Activated CD4-positive, alpha-beta T cell treated with anti-CD3 and anti-CD28 coated beads for 36 hours (primary cell): ENCODE measurements around the gene EDN2. TPM values are rescaled to one million over a fixed set of nuclear protein-coding genes. Genes with fewer than 3 reads are reported as not detected.

ENCODE experiments used
- ATAC-seq: fragments of 200-7000 bp; cut with Tn5 transposase; one replicate; pipeline ENCODE4 v1.10.0; 2021; ENCODE audit warnings: mild to moderate bottlenecking, moderate library complexity
- CTCF ChIA-PET: fragments of 350-600 bp; sonication (Branson Sonifier 250); formaldehyde crosslinking; loops from one replicate; lab custom pipeline; 2021; ENCODE audit warnings: antibody characterized with exemption; lab: Charles Lee
- POLR2A ChIA-PET: fragments of 350-600 bp; sonication (Branson Sonifier 250); formaldehyde crosslinking; loops from one replicate; lab custom pipeline; 2021; ENCODE audit warnings: antibody characterized with exemption, inconsistent platforms; lab: Charles Lee
- DNase-seq: peaks from one replicate; pipeline ENCODE4 v3.0.0-alpha.2; 2020
- H3K27ac Mint-ChIP-seq: one replicate; pipeline ENCODE4 v1.8.0; 2021; ENCODE audit warnings: mixed read lengths
- H3K27me3 Mint-ChIP-seq: one replicate; pipeline ENCODE4 v1.8.0; 2021; ENCODE audit warnings: mixed read lengths
- H3K36me3 Mint-ChIP-seq: one replicate; pipeline ENCODE4 v1.8.0; 2021; ENCODE audit warnings: low read depth, mixed read lengths
- H3K4me1 Mint-ChIP-seq: one replicate; pipeline ENCODE4 v1.8.0; 2021; ENCODE audit warnings: mixed read lengths
- H3K4me3 Mint-ChIP-seq: one replicate; pipeline ENCODE4 v1.8.0; 2021; ENCODE audit warnings: mild to moderate bottlenecking, moderate library complexity, mixed read lengths
- H3K9me3 Mint-ChIP-seq: one replicate; pipeline ENCODE4 v1.8.0; 2021; ENCODE audit warnings: low read depth, mixed read lengths
- intact Hi-C, 2 experiments: fragments of 100-400 bp; cut with DNase I in 1 of 2; cut with micrococcal nuclease in 1 of 2; formaldehyde crosslinking; loops; one replicate each; pipeline versions ENCODE4 v1.14.2 to v1.15.1; 2022 to 2024; cut with DNase I, micrococcal nuclease
- total RNA-seq, 2 experiments: library from RNA; stranded (reverse); gene quantifications; one replicate each; pipeline ENCODE4 v1.2.3, GENCODE V29; 2021

EDN2 gene
- total RNA-seq, 2 experiments from 2014 or later: not detected

DNA sequence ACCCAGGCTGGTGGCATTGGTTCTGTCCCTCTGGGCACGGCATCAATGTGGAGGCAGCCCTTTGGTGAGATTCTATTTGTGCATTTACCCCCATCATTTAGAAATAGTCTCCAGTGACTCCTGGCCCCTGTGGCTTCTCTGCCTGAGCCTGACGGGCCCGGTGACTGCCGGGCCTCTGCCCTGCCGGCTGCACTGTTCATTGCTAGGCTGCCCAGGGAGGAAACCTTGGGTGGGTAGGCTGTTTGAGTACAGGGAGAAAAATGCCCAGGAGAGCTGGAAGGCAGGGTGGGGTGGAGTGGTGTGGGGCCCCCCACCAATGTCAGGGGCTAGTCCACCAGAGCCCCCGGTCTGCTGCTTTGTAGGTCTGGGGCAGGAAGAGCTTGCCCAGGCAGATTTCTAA lies 23.4 kb upstream of the EDN2 start:
- POLR2A ChIA-PET: no interaction called here
- Mint-ChIP-seq H3K27me3 (no peaks in the 10 kb centered on the region), H3K27ac (no peak overlapping the region), H3K36me3 (peaks cover 17% of the 10 kb centered on the region), H3K9me3 (no peaks in the 10 kb centered on the region), H3K4me1 (peaks cover 10% of the 10 kb centered on the region), H3K4me3 (no peak overlapping the region)
- CTCF ChIA-PET: no interaction called here
- intact Hi-C loops: no loop called here
- ATAC-seq: no peak
- DNase-seq: no peak

DNA sequence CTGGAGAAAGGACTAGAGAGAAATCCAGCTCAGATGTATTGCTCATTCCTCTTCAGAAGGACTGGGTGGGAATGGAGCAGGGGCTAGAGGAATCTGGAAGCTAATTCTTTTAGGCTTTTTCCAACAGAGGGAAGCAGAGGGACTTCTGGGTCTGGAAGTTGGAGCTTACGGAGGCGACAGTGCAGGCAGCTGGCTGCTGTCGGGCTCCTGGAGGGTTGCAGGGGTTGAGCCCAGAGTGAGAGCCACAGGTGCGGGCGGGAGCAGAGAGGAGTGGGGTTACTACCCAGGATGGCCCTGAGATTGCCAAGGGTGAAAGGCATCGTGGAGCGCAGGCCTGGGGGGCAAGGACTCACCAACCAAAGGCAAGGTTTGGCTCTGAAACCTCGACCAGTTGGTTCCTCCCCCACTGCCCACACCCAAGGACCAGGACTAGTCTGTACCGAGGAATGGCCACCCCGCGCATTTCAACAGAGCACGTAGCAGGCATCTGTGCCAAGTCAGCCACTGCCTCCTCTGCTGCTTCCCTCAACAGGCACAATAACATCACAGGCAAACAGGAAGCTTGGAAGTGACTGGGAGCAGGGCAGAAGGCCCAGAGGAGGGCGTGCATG lies 22.7 kb upstream of the EDN2 start:
- intact Hi-C loops: no loop called here
- no peak overlapping the region for H3K4me3 Mint-ChIP-seq
- H3K27me3 Mint-ChIP-seq: no peaks in the 10 kb centered on the region
- H3K36me3 Mint-ChIP-seq: peaks cover 16% of the 10 kb centered on the region
- no peaks in the 10 kb centered on the region for H3K9me3 Mint-ChIP-seq
- no peak for DNase-seq
- ATAC-seq: no peak
- CTCF ChIA-PET: interaction anchor here (0.6 to 3.3 kb wide), 2 partner anchors 8 to 413 kb away, joined by 3 to 12 read pairs; no protein-coding TSS in a partner anchor
- H3K27ac Mint-ChIP-seq: no peak overlapping the region
- H3K4me1 Mint-ChIP-seq: peaks cover 10% of the 10 kb centered on the region
- POLR2A ChIA-PET: no interaction called here

DNA sequence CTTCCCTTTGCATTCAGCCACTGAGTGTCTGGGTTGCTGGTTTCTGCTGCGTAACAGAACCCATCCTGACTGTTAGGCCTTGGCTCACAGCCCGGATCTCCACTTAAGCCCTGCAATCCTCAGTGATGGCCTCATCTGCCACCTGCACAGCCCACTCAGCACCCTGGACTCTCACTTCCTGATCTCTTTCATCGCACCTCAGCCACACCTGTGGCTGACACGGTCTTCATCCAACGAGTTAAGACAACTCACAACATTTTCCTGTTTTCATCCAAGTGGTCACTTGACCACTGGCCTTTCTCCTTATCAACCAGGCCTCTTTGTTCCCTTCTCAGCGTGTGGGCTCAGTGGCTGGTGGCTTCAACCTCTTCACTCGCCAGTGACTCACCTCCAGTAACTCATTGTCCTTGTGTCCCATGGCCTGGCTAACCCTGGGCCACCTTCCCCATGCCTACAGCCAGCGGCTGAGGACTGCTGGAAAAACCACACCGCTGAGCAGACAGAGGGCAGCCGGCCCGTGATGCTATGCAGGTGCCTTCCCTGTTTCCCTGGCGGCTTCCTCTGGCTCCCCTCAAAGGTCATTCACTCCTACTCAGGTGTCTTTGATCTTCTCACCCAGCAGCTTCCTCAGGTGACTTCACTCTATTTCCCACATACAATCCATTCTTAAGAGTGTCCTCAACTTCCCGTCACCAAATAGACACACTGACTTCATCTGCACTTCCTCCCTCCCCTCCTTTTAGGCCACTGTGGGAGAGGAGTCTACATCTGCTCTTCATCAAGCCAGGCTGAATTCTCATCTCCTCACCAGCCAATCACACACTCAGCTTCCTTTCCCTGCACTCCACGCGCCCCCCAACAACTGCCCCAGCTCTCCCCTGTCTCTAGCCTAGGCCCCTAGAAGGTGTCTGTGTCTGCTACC lies 19.9 kb upstream of the EDN2 start:
- intact Hi-C loops: no loop called here
- Mint-ChIP-seq H3K9me3 (no peaks in the 10 kb centered on the region), H3K36me3 (no peaks in the 10 kb centered on the region), H3K4me3 (no peak overlapping the region), H3K27me3 (no peaks in the 10 kb centered on the region), H3K27ac (peak overlapping the region; percentile 40), H3K4me1 (peaks cover 10% of the 10 kb centered on the region)
- ChIA-PET CTCF (interaction anchor here (1.9 to 3.3 kb wide), 2 partner anchors 11 kb away, joined by 5 to 12 read pairs; no protein-coding TSS in a partner anchor), POLR2A (no interaction called here)
- peak; percentile 45 for ATAC-seq
- no peak for DNase-seq

DNA sequence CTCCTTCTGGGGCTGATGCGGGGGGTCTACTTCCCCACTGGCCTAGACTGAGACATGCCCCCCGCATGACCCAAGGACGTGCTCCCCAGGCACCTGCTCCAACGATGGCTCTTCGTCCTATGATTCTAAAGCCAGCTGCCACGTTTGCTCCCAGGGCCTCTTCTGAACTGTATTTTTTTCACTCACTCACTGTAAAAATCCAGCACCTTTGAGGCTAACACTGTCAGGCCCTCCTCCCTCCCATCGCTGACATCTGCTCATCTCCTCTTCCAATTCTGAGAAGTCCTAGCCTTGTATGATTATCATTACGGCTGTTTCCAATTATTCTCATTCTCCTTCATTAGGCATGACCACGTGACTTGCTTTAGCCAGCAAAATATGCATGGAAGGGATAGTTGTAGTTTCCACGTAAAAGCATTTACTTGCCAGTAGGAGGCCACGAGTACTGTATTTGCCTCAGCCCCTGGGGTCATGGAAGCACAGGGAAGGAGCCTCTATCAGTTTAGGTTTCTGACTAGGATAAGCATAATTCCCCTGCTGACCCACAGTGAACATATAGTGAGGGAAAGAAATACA lies 19.1 kb upstream of the EDN2 start:
- H3K27me3 Mint-ChIP-seq: no peaks in the 10 kb centered on the region
- H3K27ac Mint-ChIP-seq: no peak overlapping the region
- peaks cover 10% of the 10 kb centered on the region for H3K4me1 Mint-ChIP-seq
- CTCF ChIA-PET: interaction anchor here (2.4 kb wide), 1 partner anchor 12 kb away, joined by 6 read pairs; no protein-coding TSS in a partner anchor
- intact Hi-C loops: no loop called here
- no peak overlapping the region for H3K4me3 Mint-ChIP-seq
- H3K36me3 Mint-ChIP-seq: no peaks in the 10 kb centered on the region
- no peaks in the 10 kb centered on the region for H3K9me3 Mint-ChIP-seq
- DNase-seq (no peak), ATAC-seq (no peak)
- POLR2A ChIA-PET: no interaction called here

DNA sequence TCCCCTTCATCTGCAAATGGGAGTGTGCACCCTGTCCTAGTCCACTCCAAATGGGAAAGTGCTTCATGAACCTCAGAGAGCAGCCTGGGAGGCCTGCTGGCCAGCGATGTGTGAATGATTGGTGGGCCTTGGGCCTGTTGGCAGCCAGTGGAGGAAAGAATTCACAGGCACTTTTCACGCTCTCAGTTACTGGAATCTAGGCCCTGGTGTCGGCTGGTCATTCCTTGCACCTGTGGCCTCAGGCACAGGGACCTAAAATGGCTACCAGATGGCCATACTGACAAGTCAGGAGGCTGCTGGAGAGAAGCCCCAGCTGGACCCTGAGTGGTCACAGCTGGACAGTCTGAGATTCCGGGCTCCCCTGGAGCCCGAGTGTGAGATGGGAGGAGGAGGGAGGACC lies 18.4 kb upstream of the EDN2 start:
- Mint-ChIP-seq H3K36me3 (no peaks in the 10 kb centered on the region), H3K9me3 (no peaks in the 10 kb centered on the region), H3K4me3 (no peak overlapping the region), H3K27ac (no peak overlapping the region), H3K4me1 (peaks cover 10% of the 10 kb centered on the region), H3K27me3 (no peaks in the 10 kb centered on the region)
- ATAC-seq (no peak), DNase-seq (no peak)
- POLR2A ChIA-PET: no interaction called here
- intact Hi-C loops: no loop called here
- CTCF ChIA-PET: interaction anchor here (2.4 kb wide), 1 partner anchor 13 kb away, joined by 6 read pairs; no protein-coding TSS in a partner anchor

DNA sequence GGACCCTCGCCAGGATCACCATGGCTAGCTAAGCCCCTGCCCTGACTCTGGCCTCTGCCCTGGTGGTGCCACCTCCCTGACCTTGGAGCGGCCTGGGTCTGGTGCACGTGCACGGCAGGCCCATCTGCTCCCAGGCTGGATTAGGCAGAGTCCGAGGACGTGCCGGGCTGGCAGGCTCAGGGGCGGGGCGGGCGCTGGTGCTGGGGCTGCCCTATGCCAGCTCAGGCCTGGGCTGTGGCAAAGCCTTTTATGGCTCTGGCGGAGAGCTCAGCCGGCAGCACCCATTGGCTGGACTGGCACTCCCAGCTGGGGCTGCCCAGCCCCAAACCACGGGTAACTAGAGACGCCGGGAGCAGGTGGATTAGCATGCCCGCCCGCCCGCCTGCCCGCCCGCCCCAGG lies 17.1 kb upstream of the EDN2 start:
- H3K36me3 Mint-ChIP-seq: no peaks in the 10 kb centered on the region
- no peak overlapping the region for H3K4me3 Mint-ChIP-seq
- DNase-seq: no peak
- ChIA-PET POLR2A (no interaction called here), CTCF (interaction anchor here (2.4 kb wide), 1 partner anchor 14 kb away, joined by 6 read pairs; no protein-coding TSS in a partner anchor)
- intact Hi-C loops: no loop called here
- H3K9me3 Mint-ChIP-seq: no peaks in the 10 kb centered on the region
- H3K27ac Mint-ChIP-seq: no peak overlapping the region
- peaks cover 6% of the 10 kb centered on the region for H3K27me3 Mint-ChIP-seq
- peaks cover 13% of the 10 kb centered on the region for H3K4me1 Mint-ChIP-seq
- ATAC-seq: no peak

DNA sequence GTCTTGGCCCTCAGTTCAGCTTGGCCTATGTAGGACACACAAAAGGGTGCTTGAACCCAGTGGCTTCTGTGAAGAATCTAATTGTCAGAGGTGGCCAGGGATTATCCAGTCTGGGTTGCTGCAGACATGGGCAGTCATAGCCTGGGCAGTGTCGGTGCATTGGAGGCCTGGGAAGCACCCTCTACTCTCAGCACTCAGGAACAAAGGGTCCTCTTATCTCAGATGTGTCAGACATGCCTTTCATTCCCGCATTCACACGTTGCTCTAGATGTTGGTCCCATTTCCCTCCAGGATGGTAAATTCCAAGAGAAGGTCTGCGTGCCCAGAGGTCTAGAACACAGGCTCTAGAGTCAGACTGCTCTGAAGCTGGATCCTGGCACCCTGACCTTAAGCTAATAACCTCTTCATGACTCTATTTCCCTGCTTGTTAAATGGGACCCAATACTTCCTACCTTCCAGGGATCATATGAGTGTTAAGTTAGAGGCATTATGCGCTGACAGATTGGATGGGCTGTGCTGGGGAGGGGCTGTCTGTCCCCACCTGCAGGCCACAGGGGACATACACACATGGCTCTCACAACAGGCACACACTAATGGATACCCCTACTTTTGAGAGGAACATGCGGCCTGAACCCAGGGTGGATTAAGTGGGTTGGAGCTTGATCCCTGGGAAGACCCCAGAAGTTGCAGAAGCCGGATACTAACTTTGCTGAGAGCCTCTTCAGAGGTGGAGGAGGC lies 16.5 kb upstream of the EDN2 start:
- no peaks in the 10 kb centered on the region for H3K36me3 Mint-ChIP-seq
- peaks cover 6% of the 10 kb centered on the region for H3K27me3 Mint-ChIP-seq
- no peak overlapping the region for H3K27ac Mint-ChIP-seq
- POLR2A ChIA-PET: no interaction called here
- H3K4me3 Mint-ChIP-seq: no peak overlapping the region
- ATAC-seq (no peak), DNase-seq (no peak)
- no peaks in the 10 kb centered on the region for H3K9me3 Mint-ChIP-seq
- intact Hi-C loops: no loop called here
- peaks cover 13% of the 10 kb centered on the region for H3K4me1 Mint-ChIP-seq
- CTCF ChIA-PET: interaction anchor here (2.4 kb wide), 1 partner anchor 15 kb away, joined by 6 read pairs; no protein-coding TSS in a partner anchor

DNA sequence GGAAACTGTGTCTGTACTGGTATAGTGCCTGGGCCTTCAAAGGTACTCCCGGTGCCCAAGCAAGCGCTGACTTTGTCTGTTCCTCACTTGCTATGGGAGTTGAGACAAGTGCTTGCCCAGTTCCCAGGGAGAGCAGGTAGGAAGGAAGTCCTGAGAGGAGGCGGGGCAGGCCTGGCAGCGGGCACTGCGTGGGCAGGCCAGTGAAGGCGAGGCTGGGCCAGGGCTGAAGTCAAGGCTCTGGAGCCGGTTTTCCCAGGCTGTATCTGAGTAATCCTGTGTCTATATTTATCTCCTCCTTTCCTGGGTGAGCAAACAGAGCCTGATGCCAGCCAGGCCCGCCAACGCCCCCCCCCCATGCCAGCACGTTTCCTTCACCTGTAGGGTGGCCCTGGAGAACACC lies 15.9 kb upstream of the EDN2 start:
- ChIA-PET POLR2A (no interaction called here), CTCF (no interaction called here)
- DNase-seq: no peak
- no peaks in the 10 kb centered on the region for H3K36me3 Mint-ChIP-seq
- intact Hi-C loops: no loop called here
- no peak overlapping the region for H3K4me3 Mint-ChIP-seq
- no peak overlapping the region for H3K27ac Mint-ChIP-seq
- no peaks in the 10 kb centered on the region for H3K9me3 Mint-ChIP-seq
- no peak for ATAC-seq
- H3K4me1 Mint-ChIP-seq: peaks cover 18% of the 10 kb centered on the region
- peaks cover 11% of the 10 kb centered on the region for H3K27me3 Mint-ChIP-seq

DNA sequence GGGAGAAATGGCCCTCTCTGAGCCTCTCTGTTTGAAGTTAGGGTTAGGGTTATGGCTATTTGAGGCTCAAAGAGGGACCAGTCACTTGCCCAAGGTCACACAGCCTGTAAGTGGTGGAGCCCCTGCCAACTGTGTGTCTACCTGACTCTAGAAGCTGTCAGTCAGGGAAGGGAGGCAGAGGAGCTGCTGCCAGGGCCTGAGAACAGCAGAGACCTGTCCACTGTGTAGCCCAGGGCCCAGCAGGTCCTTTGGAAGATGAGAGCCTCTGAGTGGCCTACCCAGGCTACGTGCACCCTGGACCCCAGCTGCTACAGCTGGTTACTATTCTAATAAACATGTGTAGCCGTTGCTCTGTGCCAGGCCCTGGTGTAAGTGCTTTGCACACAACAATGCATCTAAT lies 15.1 kb upstream of the EDN2 start:
- Mint-ChIP-seq H3K4me3 (no peak overlapping the region), H3K27me3 (peaks cover 16% of the 10 kb centered on the region), H3K36me3 (no peaks in the 10 kb centered on the region), H3K4me1 (peaks cover 14% of the 10 kb centered on the region), H3K9me3 (no peaks in the 10 kb centered on the region), H3K27ac (no peak overlapping the region)
- DNase-seq (no peak), ATAC-seq (no peak)
- ChIA-PET POLR2A (no interaction called here), CTCF (no interaction called here)
- intact Hi-C loops: no loop called here

DNA sequence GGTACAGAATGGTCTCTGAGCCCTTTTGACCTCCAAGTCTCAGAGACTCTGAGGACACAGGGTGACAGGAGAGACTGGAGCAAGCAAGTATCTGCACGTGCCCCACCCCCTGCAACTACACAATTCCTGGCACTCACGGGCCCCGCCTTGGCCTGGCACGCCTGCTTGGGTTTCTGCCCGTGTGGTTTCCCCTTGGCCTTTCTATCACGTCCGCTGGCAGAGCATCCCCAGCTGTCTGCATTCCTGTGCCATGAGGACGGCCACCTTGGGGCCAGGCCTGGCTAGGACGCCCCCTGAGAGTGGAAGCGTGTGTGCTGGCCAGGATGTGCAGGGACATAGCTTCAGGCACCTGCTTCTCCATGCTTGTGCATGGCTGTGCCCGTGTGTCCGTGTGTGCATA lies 14.3 kb upstream of the EDN2 start:
- no peak for DNase-seq
- intact Hi-C loops: no loop called here
- ChIA-PET CTCF (no interaction called here), POLR2A (no interaction called here)
- Mint-ChIP-seq H3K36me3 (no peaks in the 10 kb centered on the region), H3K27ac (no peak overlapping the region), H3K4me1 (peaks cover 8% of the 10 kb centered on the region), H3K9me3 (no peaks in the 10 kb centered on the region), H3K4me3 (no peak overlapping the region), H3K27me3 (peaks cover 18% of the 10 kb centered on the region)
- ATAC-seq: no peak

DNA sequence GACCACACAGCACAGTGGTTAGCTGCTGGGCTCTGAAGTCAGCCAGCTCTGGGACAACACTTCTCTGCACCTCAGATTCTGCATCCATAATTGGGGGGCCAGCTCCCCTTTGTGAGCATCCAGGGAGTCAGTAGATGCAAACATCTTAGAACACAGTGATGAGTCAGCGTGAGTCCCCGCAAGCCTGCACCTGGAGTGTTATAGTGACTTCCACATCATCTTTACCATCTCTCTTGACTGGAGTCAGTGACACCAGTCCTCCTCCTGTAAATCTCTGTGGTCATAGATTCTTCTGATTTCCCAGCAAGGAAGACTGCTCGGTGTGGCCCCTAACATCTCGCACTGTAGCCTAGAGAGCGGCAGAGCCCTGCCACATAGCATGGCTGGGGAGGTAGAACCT lies 13.9 kb upstream of the EDN2 start:
- intact Hi-C loops: no loop called here
- no peak for ATAC-seq
- Mint-ChIP-seq H3K4me1 (peaks cover 8% of the 10 kb centered on the region), H3K27ac (no peak overlapping the region), H3K27me3 (peaks cover 18% of the 10 kb centered on the region), H3K4me3 (no peak overlapping the region), H3K36me3 (no peaks in the 10 kb centered on the region), H3K9me3 (no peaks in the 10 kb centered on the region)
- ChIA-PET POLR2A (no interaction called here), CTCF (no interaction called here)
- DNase-seq: peak; percentile 28
